Liver (tissue), 3 donors: ENCODE measurements around the gene RFT1.

Experiments used
- ATF3 ChIP-seq: IDR thresholded peaks from 2 replicates; pipeline ENCODE4 v1.6.1; 2016; ENCODE audit warnings: antibody characterized with exemption
- EGR1 ChIP-seq, 2 donors: IDR thresholded peaks; 2 replicates each; pipeline ENCODE4 v1.6.1; 2016 to 2018; ENCODE audit warnings: antibody characterized with exemption in 2 of 2, low read depth in 2 of 2
- HNF4A ChIP-seq, 2 donors: conservative IDR thresholded peaks; 2 replicates each; pipeline ENCODE4 v1.6.1; 2016; ENCODE audit warnings: antibody characterized with exemption in 2 of 2, mild to moderate bottlenecking in 2 of 2
- HNF4G ChIP-seq: IDR thresholded peaks from 2 replicates; pipeline ENCODE4 v1.6.1; 2016; ENCODE audit warnings: antibody characterized with exemption
- MAX ChIP-seq: IDR thresholded peaks from 2 replicates; pipeline ENCODE4 v1.6.1; 2016; ENCODE audit warnings: antibody characterized with exemption
- RAD21 ChIP-seq, 2 donors: IDR thresholded peaks; 2 replicates each; pipeline ENCODE4 v1.6.1; 2016; ENCODE audit warnings: antibody characterized with exemption in 2 of 2, mild to moderate bottlenecking in 2 of 2
- SP1 ChIP-seq: IDR thresholded peaks from 2 replicates; pipeline ENCODE4 v1.6.1; 2018; ENCODE audit warnings: antibody characterized with exemption, mild to moderate bottlenecking
- ZBTB33 ChIP-seq: IDR thresholded peaks from 2 replicates; pipeline ENCODE4 v1.6.1; 2016; ENCODE audit warnings: antibody characterized with exemption
- TF ChIP-seq, protein P1 (sequence below): fragments of 150-350 bp; IDR thresholded peaks from 2 replicates; pipeline ENCODE4 v1.5.1; 2017; ENCODE audit warnings: improper control_type of control experiment, low read depth, low read length; ENCODE audit not compliant: missing input control
- donor health status: healthy.
- donor health status: healthy.

- TF ChIP-seq ZBTB33: no peak
- no peak for TF ChIP-seq SP1
- TF ChIP-seq, protein P1, sequence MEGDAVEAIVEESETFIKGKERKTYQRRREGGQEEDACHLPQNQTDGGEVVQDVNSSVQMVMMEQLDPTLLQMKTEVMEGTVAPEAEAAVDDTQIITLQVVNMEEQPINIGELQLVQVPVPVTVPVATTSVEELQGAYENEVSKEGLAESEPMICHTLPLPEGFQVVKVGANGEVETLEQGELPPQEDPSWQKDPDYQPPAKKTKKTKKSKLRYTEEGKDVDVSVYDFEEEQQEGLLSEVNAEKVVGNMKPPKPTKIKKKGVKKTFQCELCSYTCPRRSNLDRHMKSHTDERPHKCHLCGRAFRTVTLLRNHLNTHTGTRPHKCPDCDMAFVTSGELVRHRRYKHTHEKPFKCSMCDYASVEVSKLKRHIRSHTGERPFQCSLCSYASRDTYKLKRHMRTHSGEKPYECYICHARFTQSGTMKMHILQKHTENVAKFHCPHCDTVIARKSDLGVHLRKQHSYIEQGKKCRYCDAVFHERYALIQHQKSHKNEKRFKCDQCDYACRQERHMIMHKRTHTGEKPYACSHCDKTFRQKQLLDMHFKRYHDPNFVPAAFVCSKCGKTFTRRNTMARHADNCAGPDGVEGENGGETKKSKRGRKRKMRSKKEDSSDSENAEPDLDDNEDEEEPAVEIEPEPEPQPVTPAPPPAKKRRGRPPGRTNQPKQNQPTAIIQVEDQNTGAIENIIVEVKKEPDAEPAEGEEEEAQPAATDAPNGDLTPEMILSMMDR: no peak
- TF ChIP-seq MAX: no peak
- no peak for TF ChIP-seq RAD21 (IDR thresholded peaks at IDR 0.05)
- TF ChIP-seq ATF3: no peak
- TF ChIP-seq HNF4A (conservative IDR thresholded peaks at IDR 0.05): no peak
- TF ChIP-seq EGR1 (IDR thresholded peaks at IDR 0.05; ENCODE audit: low read depth in 2 of 2): no peak
- no peak for TF ChIP-seq HNF4G
Measured at GRCh38 chr3:53169832-53170324, 39.6 kb upstream of the RFT1 start.
